ENCODE data around the gene HUWE1.

- no peak for TF ChIP-seq CTCF (IDR thresholded peaks at IDR 0.05)
- TF ChIP-seq POLR2AphosphoS5 (IDR thresholded peaks at IDR 0.05), result no peak
Measured at GRCh38 chrX:53732797-53733196, 46.3 kb upstream of the HUWE1 start.

Data from stomach (tissue), 4 donors.